SKM-1 treated with dmso at 0.1 percent for 144 hours (cell line): ENCODE measurements around the gene FETUB.

Source experiments
- DNase-seq: peaks from one replicate; lab custom pipeline; 2025; ENCODE audit not compliant: unreplicated experiment; lab: John Stamatoyannopoulos, UW

Gene FETUB, protein sequence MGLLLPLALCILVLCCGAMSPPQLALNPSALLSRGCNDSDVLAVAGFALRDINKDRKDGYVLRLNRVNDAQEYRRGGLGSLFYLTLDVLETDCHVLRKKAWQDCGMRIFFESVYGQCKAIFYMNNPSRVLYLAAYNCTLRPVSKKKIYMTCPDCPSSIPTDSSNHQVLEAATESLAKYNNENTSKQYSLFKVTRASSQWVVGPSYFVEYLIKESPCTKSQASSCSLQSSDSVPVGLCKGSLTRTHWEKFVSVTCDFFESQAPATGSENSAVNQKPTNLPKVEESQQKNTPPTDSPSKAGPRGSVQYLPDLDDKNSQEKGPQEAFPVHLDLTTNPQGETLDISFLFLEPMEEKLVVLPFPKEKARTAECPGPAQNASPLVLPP

DNA sequence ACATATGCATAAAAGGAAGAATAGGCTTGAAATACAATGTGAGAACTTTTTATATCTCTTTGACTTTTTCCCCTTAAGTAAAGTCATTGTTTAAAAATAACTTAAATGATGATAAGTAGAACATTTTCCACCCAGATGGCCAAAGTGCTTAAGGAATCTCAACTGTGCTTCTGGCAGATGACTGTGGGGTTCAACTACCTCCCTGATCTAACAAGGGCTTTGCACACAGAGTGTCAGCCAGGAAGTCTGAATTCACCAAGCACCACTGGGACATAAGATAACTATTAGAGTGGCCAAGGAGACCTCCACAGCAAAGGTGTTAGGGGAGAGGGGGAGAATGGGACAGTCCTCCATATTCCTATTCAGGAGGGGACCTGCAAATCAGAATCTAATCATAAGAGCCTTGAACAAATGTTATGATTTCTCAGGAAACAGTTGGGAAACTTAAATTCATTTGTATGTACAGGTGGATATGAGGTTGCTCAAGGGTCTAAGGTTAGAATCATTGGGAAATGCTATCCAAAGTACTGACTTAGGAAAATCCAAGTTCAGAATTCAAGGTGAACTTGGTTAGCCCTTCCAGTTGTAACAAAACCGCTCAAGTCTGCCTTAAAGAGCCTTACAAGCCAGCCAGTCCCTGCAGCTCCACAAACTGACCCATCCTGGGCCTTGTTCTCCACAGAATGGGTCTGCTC is at the start of gene FETUB:
Gene FETUB, plus strand, starts transcription at position 622 of the 695 bp plus-strand sequence. Its CDS starts 62 bp downstream, at position 684.
- DNase-seq, result no peak

DNA sequence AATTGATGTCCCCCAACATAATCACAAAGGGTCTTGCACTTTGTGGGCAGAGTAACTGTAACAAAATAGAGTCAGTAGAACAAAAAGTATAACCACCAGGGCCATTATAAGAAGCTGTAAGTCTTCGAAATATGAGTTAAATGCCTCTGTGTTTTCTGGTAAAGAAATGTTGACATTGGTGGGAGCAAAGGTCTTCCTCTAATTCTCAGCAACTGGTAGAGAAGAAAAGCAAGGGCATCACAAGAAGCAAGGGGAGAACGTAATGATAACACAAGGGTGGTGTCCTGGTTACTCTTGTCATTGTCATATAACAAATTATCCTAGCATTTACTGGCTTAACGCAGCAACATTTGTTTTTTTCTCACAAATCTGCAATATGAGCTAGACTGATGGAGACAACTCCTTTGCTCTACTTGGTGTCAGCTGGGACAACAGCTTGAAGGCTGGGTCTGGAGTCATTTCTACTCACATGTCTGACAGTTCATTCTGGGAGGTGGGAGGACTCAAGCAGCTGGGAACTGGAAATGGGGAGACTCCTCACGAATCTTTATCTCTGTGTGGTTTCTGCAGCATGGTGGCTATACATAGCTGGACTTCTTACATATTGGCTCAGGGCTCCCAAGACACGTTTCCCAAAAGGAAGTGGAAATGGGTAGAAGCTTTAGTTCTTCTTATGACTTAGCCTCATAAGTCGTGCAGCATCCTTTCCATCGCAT is 49.5 kb upstream of the FETUB start:
- DNase-seq, result no peak

DNA sequence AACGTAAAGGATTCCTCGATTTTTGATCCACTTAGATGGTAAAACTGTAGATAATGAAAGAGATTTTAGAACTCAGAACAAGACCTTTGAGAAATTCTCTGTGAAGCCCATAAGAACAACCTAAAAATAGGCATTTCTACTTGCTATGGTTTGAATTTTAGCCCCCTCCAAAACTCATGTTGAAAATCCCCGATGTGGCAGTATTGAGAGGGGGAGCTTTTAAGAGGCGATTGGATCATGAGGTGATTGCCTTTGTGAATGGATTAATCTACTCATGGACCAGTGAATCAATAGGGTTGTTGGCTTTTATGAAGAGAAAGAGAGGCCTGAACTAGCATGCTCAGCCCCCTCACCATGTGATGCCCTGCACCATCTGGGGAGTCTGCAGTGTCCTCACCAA is 47.5 kb upstream of the FETUB start:
- no peak for DNase-seq

DNA sequence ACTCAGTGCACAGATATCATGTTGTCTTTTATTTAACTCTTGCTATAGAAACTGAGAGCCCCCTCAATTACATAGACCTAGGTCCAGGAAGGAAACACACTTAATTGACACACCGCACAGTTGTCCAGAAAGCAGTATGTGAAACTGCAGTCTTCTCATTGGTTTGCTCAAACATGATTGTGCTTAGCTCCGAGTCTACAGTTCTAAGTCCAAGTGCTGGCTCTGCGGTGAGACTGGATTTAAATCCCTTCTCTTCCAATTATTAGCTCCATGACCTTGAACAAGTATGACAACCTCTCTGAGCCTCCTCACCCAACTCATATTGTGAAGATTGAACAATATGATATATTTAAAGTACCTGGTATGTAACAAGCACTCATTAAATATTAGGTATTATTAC is 46.3 kb upstream of the FETUB start:
- DNase-seq, result no peak

DNA sequence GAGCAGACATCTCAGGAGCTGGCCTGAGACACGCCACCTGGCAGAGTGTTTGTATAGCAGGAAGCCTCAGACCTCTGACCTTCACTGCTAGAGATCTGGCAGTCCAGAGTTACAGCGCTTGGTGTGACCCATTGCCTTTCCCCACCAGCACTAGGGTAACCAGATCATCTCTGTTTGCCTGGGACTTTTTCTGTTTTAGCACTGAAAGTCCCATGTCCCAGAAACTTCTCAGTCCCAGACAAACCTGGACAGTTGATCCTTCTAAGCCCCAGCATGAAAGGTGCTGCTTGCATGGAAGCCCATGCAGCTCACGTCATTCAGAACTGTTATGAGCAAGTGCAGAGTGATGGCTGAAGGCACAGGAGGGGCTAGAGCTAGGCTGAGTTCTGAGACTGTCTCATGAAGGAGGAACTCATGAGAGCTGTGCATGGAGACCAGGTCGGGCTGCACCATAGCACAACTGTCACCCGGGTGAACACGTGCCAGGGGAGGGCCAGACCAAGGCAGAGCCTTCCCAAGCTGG is 45.5 kb upstream of the FETUB start:
- no peak for DNase-seq

DNA sequence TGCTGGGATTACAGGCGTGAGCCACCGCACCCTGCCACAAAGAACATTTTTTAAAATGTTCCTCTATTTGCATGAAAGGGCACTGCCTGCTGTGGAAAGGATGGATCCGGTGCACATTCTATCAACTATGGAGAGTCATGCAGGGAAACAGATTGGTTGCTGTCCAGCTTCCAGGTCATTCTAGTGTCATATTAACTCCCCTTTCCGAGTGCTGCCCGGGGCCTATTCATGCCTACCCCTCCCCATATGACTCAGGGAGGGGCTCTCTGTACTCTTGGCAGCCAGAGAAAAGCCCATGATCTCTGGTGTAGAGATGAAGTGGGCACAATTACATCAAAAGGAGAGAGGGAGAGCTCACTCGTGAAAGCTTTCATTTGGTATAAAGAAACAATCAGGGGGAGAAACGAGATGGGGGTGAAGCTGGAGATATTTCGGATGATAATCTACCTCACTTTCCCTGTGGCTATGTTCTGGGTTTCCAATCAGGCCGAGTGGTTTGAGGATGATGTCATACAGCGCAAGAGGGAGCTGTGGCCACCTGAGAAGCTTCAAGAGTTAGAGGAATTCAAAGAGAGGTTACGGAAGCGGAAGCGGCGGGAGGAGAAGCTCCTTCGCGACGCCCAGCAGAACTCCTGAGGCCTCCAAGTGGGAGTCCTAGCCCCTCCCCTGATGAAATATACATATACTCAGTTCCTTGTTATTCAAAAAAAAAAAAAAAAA is 43.5 kb upstream of the FETUB start:
- no peak for DNase-seq

DNA sequence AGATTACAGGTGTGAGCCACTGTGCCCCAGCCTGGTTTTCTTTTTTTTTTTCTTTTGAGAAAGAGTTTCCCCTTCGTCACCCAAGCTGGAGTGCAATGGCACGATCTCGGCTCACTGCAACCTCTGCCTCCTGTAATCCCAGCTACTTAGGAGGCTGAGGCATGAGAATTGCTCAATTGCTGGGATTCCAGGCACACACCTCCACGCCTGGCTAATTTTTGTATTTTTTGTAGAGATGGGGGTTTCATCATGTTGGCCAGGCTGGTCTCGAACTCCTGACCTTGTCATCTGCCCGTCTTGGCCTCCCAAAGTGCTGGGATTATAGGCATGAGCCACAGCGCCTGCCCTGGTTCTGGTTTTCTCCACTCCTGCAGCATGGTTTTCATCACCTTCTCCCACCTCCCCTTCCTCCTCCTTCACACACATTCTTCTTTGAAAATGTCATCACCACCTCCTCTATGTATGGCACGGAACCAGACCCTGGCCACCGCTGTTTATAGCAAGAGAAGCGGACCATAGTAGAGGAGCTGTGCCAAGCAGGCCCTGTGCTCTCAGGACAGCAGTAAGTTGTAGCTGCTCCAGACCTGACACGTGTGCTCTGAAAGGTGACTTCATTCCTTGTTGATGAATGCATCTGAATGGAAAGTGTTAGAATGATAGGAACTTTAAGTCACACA is 42.0 kb upstream of the FETUB start:
- DNase-seq, result no peak

DNA sequence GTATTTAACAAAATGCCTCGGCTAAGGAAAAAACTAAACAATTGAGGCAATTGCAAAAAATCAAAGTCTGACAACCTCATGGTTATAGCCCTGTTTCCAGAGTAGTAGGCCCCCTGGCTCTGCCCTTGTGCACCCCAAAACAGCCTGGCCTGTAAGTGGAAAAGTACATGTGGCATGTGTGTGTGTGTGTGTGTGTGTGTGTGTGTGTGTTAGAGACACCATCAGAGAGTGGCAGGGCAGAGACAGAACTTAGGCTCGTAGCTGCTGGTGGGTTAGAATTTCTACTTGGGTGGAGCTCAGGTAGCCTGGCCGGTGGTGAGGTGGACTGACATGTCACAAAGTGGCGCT is 41.4 kb upstream of the FETUB start:
- no peak for DNase-seq

DNA sequence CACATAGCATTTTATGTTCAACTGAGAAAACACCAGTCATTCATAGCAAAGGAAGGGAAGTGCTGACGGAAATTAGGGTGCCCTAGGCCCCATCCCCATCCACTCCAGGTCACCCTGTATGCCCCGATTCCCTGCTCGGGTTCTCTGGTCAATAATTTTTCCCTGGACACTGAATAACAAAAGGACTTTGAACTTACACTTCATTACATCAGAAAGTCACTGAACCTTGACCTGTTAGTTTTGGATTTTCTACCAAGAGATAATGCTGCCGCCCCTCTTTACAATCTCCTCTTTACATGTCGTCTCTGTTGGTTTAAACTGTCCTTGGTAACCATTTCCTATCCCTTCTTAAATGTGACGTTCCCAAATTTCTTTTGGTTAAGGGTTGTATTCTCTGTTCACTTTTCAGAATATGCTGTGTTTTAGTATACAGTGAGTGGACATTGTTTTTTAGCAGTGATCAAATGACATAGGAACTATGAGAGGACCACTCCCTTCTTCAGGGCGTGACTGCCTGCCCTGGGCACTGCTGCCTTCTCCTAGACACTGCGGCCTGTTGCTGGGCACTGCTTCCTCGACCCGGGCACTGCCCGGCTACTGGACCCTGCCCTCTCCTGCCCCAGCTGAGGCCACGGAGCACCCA is 40.9 kb upstream of the FETUB start:
- DNase-seq, result no peak

DNA sequence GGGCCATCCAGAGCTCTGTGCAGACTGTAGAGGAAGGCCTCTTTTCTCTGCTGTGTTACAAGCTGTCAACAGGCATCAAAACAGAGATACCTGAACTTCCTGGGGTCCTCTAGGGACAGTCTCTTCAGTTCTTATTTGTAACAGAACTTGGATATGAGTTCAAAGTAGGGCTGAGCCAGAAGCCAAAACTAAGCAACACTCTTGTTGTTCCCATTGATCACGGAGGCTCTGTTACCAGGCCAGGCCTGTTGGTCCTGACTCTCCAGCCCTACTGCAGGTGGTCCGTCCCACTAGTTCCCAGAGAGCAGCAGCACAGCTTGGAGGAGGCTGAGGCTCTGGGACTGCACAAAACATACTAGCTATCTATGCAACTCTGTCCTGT is 40.4 kb upstream of the FETUB start:
- DNase-seq, result no peak

DNA sequence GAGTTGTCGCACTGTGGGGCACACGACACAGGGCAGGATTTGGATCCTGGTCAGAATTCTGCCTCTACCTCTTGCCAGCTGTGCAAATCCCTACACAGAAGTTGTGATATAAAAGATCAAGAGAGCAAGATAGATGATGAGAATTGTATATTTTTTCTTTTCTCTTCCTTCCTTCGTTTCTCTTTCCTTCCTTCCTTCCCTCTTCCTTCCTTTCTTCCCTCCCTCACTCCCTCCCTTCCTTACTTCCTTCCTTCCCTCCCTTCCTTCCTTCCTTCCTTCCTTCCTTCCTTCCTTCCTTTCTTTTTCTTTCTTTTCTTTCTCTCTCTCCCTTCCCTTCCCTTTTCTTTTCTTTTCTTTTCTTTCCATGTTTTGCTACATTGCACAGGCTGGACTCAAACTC is 39.3 kb upstream of the FETUB start:
- DNase-seq, result no peak

DNA sequence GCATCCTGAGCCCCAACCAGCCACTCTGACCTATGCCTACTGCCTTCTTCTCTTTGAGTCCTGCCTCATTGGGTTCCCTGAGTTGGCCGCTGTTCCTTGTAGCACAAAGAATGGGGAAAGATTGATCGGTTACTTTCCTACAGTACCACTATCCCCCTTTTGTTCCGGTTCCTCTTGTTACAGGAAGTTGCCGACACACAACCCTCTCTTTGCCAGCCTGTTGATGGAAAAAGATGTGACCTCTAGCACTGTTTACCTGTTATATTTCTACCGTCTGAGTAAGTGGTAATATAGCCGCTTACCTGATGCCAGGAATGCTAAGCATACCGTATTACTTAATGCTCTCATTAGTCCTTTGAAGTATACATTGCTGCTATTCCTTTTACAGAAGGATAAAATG is 37.0 kb upstream of the FETUB start:
- no peak for DNase-seq

DNA sequence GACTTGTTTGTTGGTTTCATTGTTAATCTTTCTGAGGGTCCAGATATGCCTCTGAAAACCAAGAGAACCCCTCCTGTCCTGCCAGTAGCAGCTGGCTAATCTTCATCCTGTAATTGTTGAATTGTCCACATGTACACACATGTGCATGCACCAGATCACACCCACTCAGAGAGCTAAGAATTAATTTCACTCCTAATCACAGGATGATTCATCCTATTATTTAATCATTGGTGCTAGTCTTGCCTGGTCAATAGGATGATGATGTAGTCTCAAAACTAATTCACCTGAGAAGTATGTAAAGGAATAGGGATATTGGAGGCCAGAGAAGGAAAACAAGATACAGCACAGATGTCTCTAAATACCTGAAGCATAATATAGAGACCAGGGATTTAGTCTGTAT is 35.1 kb upstream of the FETUB start:
- DNase-seq, result no peak

DNA sequence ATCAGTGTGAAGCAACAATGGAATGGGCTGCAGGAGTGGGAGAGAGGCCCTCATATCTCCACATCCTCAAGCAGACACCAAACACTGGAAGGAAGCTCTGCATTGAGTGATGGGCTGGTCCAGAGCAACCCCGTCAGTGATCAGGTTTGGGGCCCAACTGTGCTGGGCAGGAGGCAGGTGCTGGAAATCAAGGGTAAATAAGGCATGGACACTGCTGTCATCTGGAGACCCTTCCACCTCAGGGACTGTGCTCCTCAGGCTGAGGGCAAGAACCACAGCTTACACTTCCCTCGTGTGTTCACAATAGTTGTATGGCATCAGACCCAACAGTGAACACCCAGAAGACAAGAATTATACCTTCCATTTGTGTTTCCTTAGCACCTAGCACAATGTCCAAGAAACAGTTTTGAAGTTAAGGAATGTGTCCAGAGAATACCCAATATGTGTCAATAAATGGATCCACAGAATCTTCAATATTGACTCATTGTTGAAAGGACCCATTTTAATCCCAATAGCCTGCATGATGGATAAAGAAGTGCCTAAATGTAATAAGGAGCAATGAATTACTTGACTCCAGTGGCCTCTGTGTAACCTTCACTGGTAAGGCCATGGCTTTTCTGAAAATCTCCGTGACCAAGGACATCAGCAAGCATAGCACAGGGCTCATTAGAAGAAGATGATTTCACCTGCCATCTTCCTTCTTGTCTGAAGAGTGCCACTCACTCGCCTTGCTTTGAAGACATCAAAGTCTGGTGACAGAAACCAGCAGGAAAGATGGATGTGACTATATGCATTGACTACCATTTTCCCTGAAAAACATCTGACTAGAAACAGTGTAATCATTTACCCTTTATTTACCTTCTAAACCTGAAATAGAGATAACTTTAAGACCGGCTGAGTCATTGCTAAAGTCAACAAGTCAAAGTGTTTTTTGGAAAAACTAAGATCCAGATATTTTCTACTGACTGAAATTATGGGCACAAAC is 34.3 kb upstream of the FETUB start:
- DNase-seq, result no peak

DNA sequence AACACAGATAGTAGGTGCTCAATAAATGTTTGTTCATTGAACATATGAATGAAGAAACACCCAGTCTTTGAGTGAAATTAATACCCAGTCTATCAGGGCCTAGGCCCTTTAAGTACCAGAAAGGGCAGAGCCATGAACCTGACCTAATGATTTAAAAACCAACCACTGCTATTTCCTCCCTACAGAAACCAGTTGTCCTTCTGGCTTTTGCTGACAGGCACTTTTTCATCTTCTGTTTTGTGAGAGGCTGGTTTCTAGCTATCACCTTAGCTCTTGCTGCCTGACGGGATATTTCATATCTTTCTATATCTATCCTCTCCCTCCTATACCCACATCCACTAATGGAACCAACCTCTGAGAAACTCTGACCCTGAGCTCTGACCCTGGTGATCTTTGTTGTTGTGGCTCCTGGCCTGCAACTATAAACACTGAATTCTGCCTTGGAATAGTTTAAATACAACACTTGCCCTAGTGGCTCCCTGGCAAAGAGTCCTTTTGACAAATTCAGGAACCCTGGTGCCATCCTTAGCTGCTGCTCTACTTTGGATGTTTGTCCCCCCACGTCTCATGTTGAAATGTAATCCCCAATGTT is 31.5 kb upstream of the FETUB start:
- DNase-seq, result no peak

DNA sequence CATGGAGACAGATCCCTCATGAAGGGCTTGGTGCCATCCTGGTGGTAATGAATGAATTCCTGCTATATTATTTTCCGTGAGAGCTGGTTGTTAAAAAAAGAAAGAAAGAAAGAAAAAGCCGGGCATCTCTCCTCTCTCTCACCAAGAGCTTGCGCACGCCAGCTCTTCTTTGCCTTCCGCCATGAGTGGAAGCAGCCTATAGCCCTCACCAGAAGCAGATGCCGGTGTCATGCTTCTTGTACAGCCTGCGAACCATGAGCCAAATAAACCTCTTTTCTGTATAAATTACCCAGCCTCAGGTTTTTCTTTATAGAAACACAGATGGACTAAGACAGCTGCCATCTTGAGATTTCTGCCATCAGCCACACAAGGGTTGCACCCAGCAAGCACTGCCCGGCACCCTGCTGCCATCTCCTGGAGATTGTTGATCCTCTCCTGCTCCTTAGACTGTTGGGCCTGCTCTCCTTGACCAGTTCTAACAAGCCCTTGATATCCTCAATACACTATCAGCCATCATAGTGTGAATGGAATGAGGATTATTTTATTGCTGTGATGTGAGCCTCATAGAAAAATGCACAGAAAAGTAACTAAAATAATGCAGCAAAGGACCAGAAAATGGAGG is 30.8 kb upstream of the FETUB start:
- no peak for DNase-seq

DNA sequence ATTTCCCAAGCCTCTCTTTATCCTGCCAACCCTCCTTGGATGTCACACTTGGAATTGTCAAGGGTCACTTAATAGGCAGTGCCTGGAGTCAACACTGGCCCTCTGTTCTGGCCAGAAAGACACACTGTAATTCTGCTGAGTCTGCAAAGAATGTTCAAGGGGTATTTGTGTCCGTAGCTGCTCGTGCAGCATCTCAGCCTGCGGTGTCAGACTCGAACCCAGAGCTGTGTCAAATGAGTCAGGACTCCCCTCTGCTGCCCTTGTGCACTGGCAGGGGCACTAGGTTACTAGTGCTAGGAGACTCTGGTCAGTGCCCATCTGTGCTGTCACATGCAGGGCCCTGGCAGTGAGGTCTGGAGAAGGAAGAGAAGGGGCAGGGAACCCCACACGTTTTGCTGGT is 28.1 kb upstream of the FETUB start:
- no peak for DNase-seq
